SK-N-SH (cell line): Measurements from ENCODE around the gene ERMARD. TPM values are rescaled to one million over a fixed set of nuclear protein-coding genes. Genes with fewer than 3 reads are reported as not detected.

ENCODE experiments used
- CTCF ChIA-PET: fragments of 300-600, 350-600 bp; formaldehyde crosslinking; extraction: SDS; loops from one replicate; lab custom pipeline; 2021; lab: Yijun Ruan, JAX
- POLR2A ChIA-PET: fragments of 350-600 bp; sonication (Branson Sonifier 250); formaldehyde crosslinking; extraction: SDS; loops from one replicate; lab custom pipeline; 2020; ENCODE audit warnings: antibody characterized with exemption, inconsistent platforms; lab: Yijun Ruan, JAX
- DNase-seq: peaks from one replicate; pipeline ENCODE4 v3.0.0; 2012
- H2AFZ ChIP-seq: fragments of 200-600 bp; sonication (generic); 2 replicates; pipeline ENCODE4 v1.8.1; 2016; ENCODE audit warnings: antibody characterized with exemption, mild to moderate bottlenecking, low read depth
- H3F3A ChIP-seq: fragments of 200-600 bp; sonication (generic); replicated peaks from 2 replicates; pipeline ENCODE3; 2016; ENCODE audit warnings: antibody characterized with exemption, mild to moderate bottlenecking; ENCODE audit not compliant: insufficient read depth
- H3K27ac ChIP-seq, 2 experiments: fragments of 200-500 bp in 1 of 2; fragments of 200-600 bp in 1 of 2; sonication (Bioruptor generic) in 1 of 2; sonication (generic), shearing (Covaris generic) in 1 of 2; 2 replicates each; pipeline versions ENCODE4 v1.5.1 to v1.6.1; 2014 to 2016; ENCODE audit warnings: low read depth in 2 of 2, inconsistent platforms in 1 of 2, low read length in 1 of 2, mild to moderate bottlenecking in 1 of 2, mixed read lengths in 1 of 2
- H3K27me3 ChIP-seq: fragments of 200-600 bp; sonication (generic), shearing (Covaris generic); 2 replicates; pipeline ENCODE4 v1.6.1; 2016; ENCODE audit warnings: mixed run types; ENCODE audit not compliant: insufficient read depth
- H3K36me3 ChIP-seq, 2 experiments: fragments of 200-500 bp in 1 of 2; fragments of 200-600 bp in 1 of 2; sonication (Bioruptor generic) in 1 of 2; sonication (generic) in 1 of 2; replicated peaks in 1 of 2; 2 replicates each; pipeline versions ENCODE3 to v1.5.1; 2014 to 2016; ENCODE audit warnings: low read length in 1 of 2, mild to moderate bottlenecking in 1 of 2; ENCODE audit not compliant: insufficient read depth in 2 of 2, control insufficient read depth in 1 of 2
- H3K4me1 ChIP-seq, 2 experiments: fragments of 200-500 bp in 1 of 2; fragments of 200-600 bp in 1 of 2; sonication (Bioruptor generic) in 1 of 2; sonication (generic), shearing (Covaris generic) in 1 of 2; 2 replicates each; pipeline versions ENCODE4 v1.5.1 to v1.6.1; 2014 to 2016; ENCODE audit warnings: low read depth in 1 of 2, low read length in 1 of 2, mixed run types in 1 of 2; ENCODE audit not compliant: insufficient read depth in 2 of 2, control insufficient read depth in 1 of 2
- H3K4me2 ChIP-seq: fragments of 200-600 bp; sonication (generic), shearing (Covaris generic); 2 replicates; pipeline ENCODE4 v1.6.1; 2017; ENCODE audit warnings: mixed run types
- H3K4me3 ChIP-seq, 2 experiments: fragments of 200-500 bp in 1 of 2; fragments of 200-600 bp in 1 of 2; sonication (Bioruptor generic) in 1 of 2; sonication (generic), shearing (Covaris generic) in 1 of 2; 2 replicates each; pipeline versions ENCODE4 v1.5.1 to v1.8.1; 2014 to 2016; ENCODE audit warnings: low read depth in 2 of 2, inconsistent platforms in 1 of 2, low read length in 1 of 2, mild to moderate bottlenecking in 1 of 2, mixed read lengths in 1 of 2, moderate library complexity in 1 of 2
- H3K79me2 ChIP-seq: fragments of 200-600 bp; sonication (generic); 2 replicates; pipeline ENCODE4 v1.8.1; 2017; ENCODE audit warnings: mild to moderate bottlenecking; ENCODE audit not compliant: insufficient read depth
- H3K9ac ChIP-seq: fragments of 200-600 bp; sonication (generic); 2 replicates; pipeline ENCODE4 v1.6.1; 2017; ENCODE audit warnings: mixed run types
- H3K9me2 ChIP-seq: fragments of 200-600 bp; sonication (generic); 2 replicates; pipeline ENCODE4 v1.6.1; 2017; ENCODE audit warnings: mixed run types
- H3K9me3 ChIP-seq: fragments of 200-600 bp; sonication (generic); 2 replicates; pipeline ENCODE4 v1.6.1; 2017; ENCODE audit warnings: mixed run types, mild to moderate bottlenecking, moderate library complexity
- H4K20me1 ChIP-seq: fragments of 200-600 bp; sonication (generic); 2 replicates; pipeline ENCODE4 v1.6.1; 2017; ENCODE audit warnings: mild to moderate bottlenecking, mixed run types; ENCODE audit not compliant: insufficient read depth
- EP300 ChIP-seq, 2 experiments: IDR thresholded peaks; 2 replicates each; pipeline versions ENCODE4 v1.4.0 to v1.6.1; 2012; ENCODE audit warnings: borderline replicate concordance in 1 of 2, low read depth in 1 of 2, low read length in 1 of 2
- FOXJ3 ChIP-seq: sonication (generic); formaldehyde crosslinking; IDR thresholded peaks from 2 replicates; pipeline ENCODE4 v1.5.1; 2020; ENCODE audit warnings: mild to moderate bottlenecking, missing genetic modification reagents
- GABPA ChIP-seq: IDR thresholded peaks from 2 replicates; pipeline ENCODE4 v1.4.0; 2012; ENCODE audit warnings: low read depth, mild to moderate bottlenecking
- JUND ChIP-seq: IDR thresholded peaks from 2 replicates; pipeline ENCODE4 v1.4.0; 2012
- MEF2A ChIP-seq: IDR thresholded peaks from 2 replicates; pipeline ENCODE4 v1.4.0; 2012; ENCODE audit warnings: low read depth, borderline replicate concordance
- RXRA ChIP-seq: IDR thresholded peaks from 2 replicates; pipeline ENCODE4 v1.4.0; 2012; ENCODE audit warnings: low read depth, mild to moderate bottlenecking, borderline replicate concordance
- SMC3 ChIP-seq: IDR thresholded peaks from 2 replicates; pipeline ENCODE4 v1.6.1; 2012; ENCODE audit warnings: low read depth, low read length, improper control_type of control experiment
- TAF1 ChIP-seq: IDR thresholded peaks from 2 replicates; pipeline ENCODE4 v1.6.1; 2012; ENCODE audit warnings: low read depth, mild to moderate bottlenecking, low read length, moderate library complexity, borderline replicate concordance
- TEAD4 ChIP-seq: IDR thresholded peaks from 2 replicates; pipeline ENCODE4 v1.4.0; 2012; ENCODE audit warnings: mild to moderate bottlenecking, borderline replicate concordance; ENCODE audit not compliant: insufficient read depth
- WGBS: methylation state at CpG from one replicate; pipeline ENCODE4 v1.1.6; 2017; ENCODE audit warnings: low lambda C conversion rate; 5-methylcytosine and 5-hydroxymethylcytosine counted together
- polyA plus RNA-seq, 3 experiments: library from polyadenylated mRNA; depleted of rRNA; stranded (reverse); fragments of >200 nt; gene quantifications; 2 replicates each; pipeline ENCODE4 v1.2.3, GENCODE V29; 2012
- TF ChIP-seq, protein P1 (sequence below): IDR thresholded peaks from 2 replicates; pipeline ENCODE4 v1.4.0; 2012; ENCODE audit warnings: low read depth, borderline replicate concordance
- TF ChIP-seq, protein P2 (sequence below): IDR thresholded peaks from 2 replicates; pipeline ENCODE4 v1.4.0; 2012; ENCODE audit warnings: low read depth, borderline replicate concordance
- TF ChIP-seq, protein P3 (sequence below): IDR thresholded peaks from 2 replicates; pipeline ENCODE4 v1.4.0; 2012; ENCODE audit warnings: low read depth
- TF ChIP-seq, protein P4 (sequence below): fragments of 200-600 bp; sonication (generic); IDR thresholded peaks from 2 replicates; pipeline ENCODE4 v1.6.1; 2017; ENCODE audit warnings: antibody characterized with exemption, mild to moderate bottlenecking, moderate library complexity
- TF ChIP-seq, protein P5 (sequence below): IDR thresholded peaks from 2 replicates; pipeline ENCODE4; 2012

The ERMARD gene
- polyA plus RNA-seq, 1 of the 3 experiments (the other 2 are of a cell fraction): 43.2 TPM

DNA sequence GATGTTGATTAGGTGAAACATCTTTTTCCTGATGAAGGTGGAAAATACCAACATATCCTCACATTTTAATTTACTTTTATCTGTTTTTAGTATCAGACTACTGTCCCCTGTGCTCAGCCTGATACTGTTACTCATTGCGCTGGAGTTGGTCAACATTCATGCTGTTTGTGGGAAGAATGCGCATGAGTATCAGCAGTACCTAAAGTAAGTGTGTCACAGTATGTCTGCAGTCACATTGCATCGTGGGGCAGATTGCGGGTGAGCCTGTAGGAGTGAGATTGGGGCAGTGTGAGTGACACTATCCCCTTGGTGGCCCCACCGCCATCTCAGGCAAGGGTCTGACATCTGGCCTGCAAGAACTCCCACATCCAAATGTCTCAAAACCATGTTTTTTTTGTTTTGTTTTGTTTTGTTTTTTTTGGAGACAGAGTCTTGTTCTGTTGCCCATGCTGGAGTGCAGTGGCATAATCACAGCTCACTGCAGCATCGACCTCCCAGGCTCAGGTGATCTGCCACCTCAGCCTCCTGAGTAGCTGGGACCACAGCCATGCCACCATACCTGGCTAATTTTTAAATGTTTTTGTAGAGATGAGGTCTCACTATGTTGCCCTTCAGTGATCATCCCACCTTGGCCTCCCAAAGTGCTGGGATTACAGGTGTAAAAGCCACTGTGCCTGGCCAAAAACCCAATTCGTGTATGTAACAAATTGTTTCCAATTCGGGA, 27.8 kb downstream of the ERMARD start:
- CTCF ChIA-PET: interaction anchor here (1.1 to 1.4 kb wide), 2 partner anchors 28 to 53 kb away, joined by 3 to 4 read pairs; partner anchors contain the start of genes DYNLT2 and ERMARD

More for the DNA sequence above, 27.8 kb downstream of the ERMARD start:
- TF ChIP-seq, protein P1, sequence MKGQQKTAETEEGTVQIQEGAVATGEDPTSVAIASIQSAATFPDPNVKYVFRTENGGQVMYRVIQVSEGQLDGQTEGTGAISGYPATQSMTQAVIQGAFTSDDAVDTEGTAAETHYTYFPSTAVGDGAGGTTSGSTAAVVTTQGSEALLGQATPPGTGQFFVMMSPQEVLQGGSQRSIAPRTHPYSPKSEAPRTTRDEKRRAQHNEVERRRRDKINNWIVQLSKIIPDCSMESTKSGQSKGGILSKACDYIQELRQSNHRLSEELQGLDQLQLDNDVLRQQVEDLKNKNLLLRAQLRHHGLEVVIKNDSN: no peak
- TF ChIP-seq, protein P2, sequence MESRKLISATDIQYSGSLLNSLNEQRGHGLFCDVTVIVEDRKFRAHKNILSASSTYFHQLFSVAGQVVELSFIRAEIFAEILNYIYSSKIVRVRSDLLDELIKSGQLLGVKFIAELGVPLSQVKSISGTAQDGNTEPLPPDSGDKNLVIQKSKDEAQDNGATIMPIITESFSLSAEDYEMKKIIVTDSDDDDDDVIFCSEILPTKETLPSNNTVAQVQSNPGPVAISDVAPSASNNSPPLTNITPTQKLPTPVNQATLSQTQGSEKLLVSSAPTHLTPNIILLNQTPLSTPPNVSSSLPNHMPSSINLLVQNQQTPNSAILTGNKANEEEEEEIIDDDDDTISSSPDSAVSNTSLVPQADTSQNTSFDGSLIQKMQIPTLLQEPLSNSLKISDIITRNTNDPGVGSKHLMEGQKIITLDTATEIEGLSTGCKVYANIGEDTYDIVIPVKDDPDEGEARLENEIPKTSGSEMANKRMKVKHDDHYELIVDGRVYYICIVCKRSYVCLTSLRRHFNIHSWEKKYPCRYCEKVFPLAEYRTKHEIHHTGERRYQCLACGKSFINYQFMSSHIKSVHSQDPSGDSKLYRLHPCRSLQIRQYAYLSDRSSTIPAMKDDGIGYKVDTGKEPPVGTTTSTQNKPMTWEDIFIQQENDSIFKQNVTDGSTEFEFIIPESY: no peak
- TF ChIP-seq TEAD4 (no peak), TAF1 (no peak), SMC3 (no peak), MEF2A (no peak), JUND (no peak), FOXJ3 (CRISPR knock-in tag) (no peak), GABPA (no peak), EP300 (IDR thresholded peaks at IDR 0.05; ENCODE audit: borderline replicate concordance in 1 of 2, low read depth in 1 of 2, low read length in 1 of 2) (no peak), RXRA (no peak)
- TF ChIP-seq, protein P3, sequence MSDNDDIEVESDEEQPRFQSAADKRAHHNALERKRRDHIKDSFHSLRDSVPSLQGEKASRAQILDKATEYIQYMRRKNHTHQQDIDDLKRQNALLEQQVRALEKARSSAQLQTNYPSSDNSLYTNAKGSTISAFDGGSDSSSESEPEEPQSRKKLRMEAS: no peak
- TF ChIP-seq, protein P4, sequence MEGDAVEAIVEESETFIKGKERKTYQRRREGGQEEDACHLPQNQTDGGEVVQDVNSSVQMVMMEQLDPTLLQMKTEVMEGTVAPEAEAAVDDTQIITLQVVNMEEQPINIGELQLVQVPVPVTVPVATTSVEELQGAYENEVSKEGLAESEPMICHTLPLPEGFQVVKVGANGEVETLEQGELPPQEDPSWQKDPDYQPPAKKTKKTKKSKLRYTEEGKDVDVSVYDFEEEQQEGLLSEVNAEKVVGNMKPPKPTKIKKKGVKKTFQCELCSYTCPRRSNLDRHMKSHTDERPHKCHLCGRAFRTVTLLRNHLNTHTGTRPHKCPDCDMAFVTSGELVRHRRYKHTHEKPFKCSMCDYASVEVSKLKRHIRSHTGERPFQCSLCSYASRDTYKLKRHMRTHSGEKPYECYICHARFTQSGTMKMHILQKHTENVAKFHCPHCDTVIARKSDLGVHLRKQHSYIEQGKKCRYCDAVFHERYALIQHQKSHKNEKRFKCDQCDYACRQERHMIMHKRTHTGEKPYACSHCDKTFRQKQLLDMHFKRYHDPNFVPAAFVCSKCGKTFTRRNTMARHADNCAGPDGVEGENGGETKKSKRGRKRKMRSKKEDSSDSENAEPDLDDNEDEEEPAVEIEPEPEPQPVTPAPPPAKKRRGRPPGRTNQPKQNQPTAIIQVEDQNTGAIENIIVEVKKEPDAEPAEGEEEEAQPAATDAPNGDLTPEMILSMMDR: no peak
- TF ChIP-seq, protein P5, sequence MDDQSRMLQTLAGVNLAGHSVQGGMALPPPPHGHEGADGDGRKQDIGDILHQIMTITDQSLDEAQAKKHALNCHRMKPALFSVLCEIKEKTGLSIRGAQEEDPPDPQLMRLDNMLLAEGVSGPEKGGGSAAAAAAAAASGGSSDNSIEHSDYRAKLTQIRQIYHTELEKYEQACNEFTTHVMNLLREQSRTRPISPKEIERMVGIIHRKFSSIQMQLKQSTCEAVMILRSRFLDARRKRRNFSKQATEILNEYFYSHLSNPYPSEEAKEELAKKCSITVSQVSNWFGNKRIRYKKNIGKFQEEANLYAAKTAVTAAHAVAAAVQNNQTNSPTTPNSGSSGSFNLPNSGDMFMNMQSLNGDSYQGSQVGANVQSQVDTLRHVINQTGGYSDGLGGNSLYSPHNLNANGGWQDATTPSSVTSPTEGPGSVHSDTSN: no peak
- POLR2A ChIA-PET: no interaction called here
- Histone ChIP-seq H3K27me3 (no peaks in the 10 kb centered on the region), H3K79me2 (no peaks in the 10 kb centered on the region), H3K27ac (no peak overlapping the region), H3K36me3 (peaks cover 3 to 36% of the 10 kb centered on the region in 2 experiments), H3K9me3 (no peaks in the 10 kb centered on the region), H2AFZ (no peak overlapping the region), H3K4me1 (no peaks in the 10 kb centered on the region), H3K4me3 (no peak overlapping the region), H3K9me2 (no peaks in the 10 kb centered on the region), H3F3A (no peaks in the 10 kb centered on the region), H4K20me1 (no peaks in the 10 kb centered on the region), H3K4me2 (no peak overlapping the region), H3K9ac (no peak overlapping the region)
- DNase-seq: no peak
- WGBS: 92% methylated on average over 8 of the region's 8 CpGs
